Coronary artery (tissue), 2 donors: Measurements from ENCODE around the gene PTGER4.

Experiments used
- DNase-seq: peaks from one replicate; pipeline ENCODE4 v3.0.0-alpha.2; 2017; ENCODE audit warnings: low spot score
- H3K27ac ChIP-seq, 2 donors: fragments of 200-600 bp; sonication (generic); one replicate each; pipeline ENCODE4 v1.5.1; 2016 to 2019
- H3K4me3 ChIP-seq: fragments of 200-600 bp; sonication (generic); 2 replicates; pipeline ENCODE4 v1.5.1; 2016; ENCODE audit warnings: mild to moderate bottlenecking, moderate library complexity
- CTCF ChIP-seq: fragments of 200-600 bp; sonication (generic); IDR thresholded peaks from one replicate; pipeline ENCODE4 v1.5.1; 2019; ENCODE audit warnings: antibody characterized with exemption

PTGER4 gene

GRCh38 chr5:40669606-40670390, 9.9 kb upstream of the PTGER4 start:
- Histone ChIP-seq H3K27ac (no peak overlapping the region), H3K4me3 (no peak overlapping the region)
- no peak for DNase-seq
- no peak for TF ChIP-seq CTCF

GRCh38 chr5:40672425-40672824, 7.3 kb upstream of the PTGER4 start:
- TF ChIP-seq CTCF = no peak
- Histone ChIP-seq H3K4me3 (no peak overlapping the region), H3K27ac (peak overlapping the region in 1 of 2 donors; percentile 21)
- DNase-seq = no peak

- no peak for TF ChIP-seq CTCF
- no peak overlapping the region for H3K27ac ChIP-seq
Measured at GRCh38 chr5:40674661-40675235, 5.0 kb upstream of the PTGER4 start.

GRCh38 chr5:40675396-40676133, 4.2 kb upstream of the PTGER4 start:
- Histone ChIP-seq H3K27ac (no peak overlapping the region), H3K4me3 (no peak overlapping the region)
- TF ChIP-seq CTCF = no peak
- no peak for DNase-seq

More at GRCh38 chr5:40674661-40675235, 5.0 kb upstream of the PTGER4 start:
- no peak for DNase-seq
- H3K4me3 ChIP-seq = no peak overlapping the region

GRCh38 chr5:40676613-40677343, 2.9 kb upstream of the PTGER4 start:
- no peak overlapping the region for H3K4me3 ChIP-seq
- peak overlapping the region in 1 of 2 donors; percentile 13 for H3K27ac ChIP-seq
- no peak for DNase-seq
- TF ChIP-seq CTCF = no peak

GRCh38 chr5:40677456-40677855, 2.3 kb upstream of the PTGER4 start:
- Histone ChIP-seq H3K4me3 (no peak overlapping the region), H3K27ac (peak overlapping the region in 1 of 2 donors; percentile 13)
- no peak for TF ChIP-seq CTCF

More at GRCh38 chr5:40677456-40677855, 2.3 kb upstream of the PTGER4 start:
- no peak for DNase-seq
